RWPE2 (cell line): ENCODE data around the gene WDFY2.

Experiments used
- ATAC-seq: fragments of 200-7000 bp; cut with Tn5 transposase; 3 replicates; pipeline ENCODE4 v1.9.1; 2021; ENCODE audit warnings: low read depth
- DNase-seq: peaks from one replicate; pipeline ENCODE4 v3.0.0-alpha.2; 2020; ENCODE audit warnings: low spot score
- H3K27ac ChIP-seq: fragments of 450-650 bp; 2 replicates; pipeline ENCODE4 v1.5.1; 2017; ENCODE audit warnings: mild to moderate bottlenecking; ENCODE audit not compliant: poor library complexity, severe bottlenecking
- H3K27me3 ChIP-seq: fragments of 250-450 bp; sonication (Bioruptor Pico); 2 replicates; pipeline ENCODE4 v1.5.1; 2021; ENCODE audit warnings: mild to moderate bottlenecking, moderate library complexity; ENCODE audit not compliant: insufficient read depth, poor library complexity, severe bottlenecking
- H3K36me3 ChIP-seq: fragments of 250-450 bp; sonication (Bioruptor Pico); 2 replicates; pipeline ENCODE4 v1.5.1; 2020; ENCODE audit warnings: low read depth, mild to moderate bottlenecking, moderate library complexity
- H3K4me1 ChIP-seq: fragments of 250-450 bp; sonication (Bioruptor Pico); 2 replicates; pipeline ENCODE4 v1.5.1; 2021; ENCODE audit warnings: mild to moderate bottlenecking, moderate library complexity; ENCODE audit not compliant: insufficient read depth, poor library complexity, severe bottlenecking
- H3K4me3 ChIP-seq: fragments of 250-450 bp; sonication (Bioruptor Pico); 2 replicates; pipeline ENCODE4 v1.5.1; 2021; ENCODE audit warnings: mild to moderate bottlenecking, moderate library complexity; ENCODE audit not compliant: severe bottlenecking
- H3K9me3 ChIP-seq: fragments of 250-450 bp; sonication (Bioruptor Pico); 2 replicates; pipeline ENCODE4 v1.5.1; 2021; ENCODE audit warnings: mild to moderate bottlenecking, moderate library complexity; ENCODE audit not compliant: severe bottlenecking
- TF ChIP-seq, protein P1 (sequence below): fragments of 450-650 bp; IDR thresholded peaks from one replicate; pipeline ENCODE4 v1.5.1; 2017; ENCODE audit warnings: mild to moderate bottlenecking, moderate library complexity; ENCODE audit not compliant: poor library complexity, severe bottlenecking

The WDFY2 gene

DNA sequence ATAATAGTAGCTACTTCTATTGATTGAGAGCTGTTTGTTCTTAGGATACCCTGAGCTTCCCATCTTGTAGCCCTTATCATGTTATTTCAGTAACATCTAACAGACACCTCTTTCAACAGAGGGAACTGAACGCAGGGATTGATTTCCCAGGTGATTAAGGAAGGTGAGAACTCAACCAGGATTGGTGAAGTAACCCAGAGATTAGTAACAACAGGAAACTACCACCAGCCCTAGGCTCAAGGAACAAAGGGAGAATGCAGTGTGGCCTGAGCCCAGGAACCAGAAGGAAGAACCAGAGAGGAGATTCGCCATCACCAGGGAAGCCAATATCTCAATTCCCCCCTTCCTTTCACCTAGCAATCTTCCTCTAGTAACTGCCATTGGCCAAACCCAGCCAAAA lies 211.2 kb downstream of the WDFY2 start:
- DNase-seq, result no peak
- no peaks in the 10 kb centered on the region for H3K9me3 ChIP-seq
- TF ChIP-seq, protein P1, sequence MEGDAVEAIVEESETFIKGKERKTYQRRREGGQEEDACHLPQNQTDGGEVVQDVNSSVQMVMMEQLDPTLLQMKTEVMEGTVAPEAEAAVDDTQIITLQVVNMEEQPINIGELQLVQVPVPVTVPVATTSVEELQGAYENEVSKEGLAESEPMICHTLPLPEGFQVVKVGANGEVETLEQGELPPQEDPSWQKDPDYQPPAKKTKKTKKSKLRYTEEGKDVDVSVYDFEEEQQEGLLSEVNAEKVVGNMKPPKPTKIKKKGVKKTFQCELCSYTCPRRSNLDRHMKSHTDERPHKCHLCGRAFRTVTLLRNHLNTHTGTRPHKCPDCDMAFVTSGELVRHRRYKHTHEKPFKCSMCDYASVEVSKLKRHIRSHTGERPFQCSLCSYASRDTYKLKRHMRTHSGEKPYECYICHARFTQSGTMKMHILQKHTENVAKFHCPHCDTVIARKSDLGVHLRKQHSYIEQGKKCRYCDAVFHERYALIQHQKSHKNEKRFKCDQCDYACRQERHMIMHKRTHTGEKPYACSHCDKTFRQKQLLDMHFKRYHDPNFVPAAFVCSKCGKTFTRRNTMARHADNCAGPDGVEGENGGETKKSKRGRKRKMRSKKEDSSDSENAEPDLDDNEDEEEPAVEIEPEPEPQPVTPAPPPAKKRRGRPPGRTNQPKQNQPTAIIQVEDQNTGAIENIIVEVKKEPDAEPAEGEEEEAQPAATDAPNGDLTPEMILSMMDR, result no peak
- no peak overlapping the region for H3K27ac ChIP-seq
- no peaks in the 10 kb centered on the region for H3K36me3 ChIP-seq
- peaks cover 7% of the 10 kb centered on the region for H3K4me1 ChIP-seq
- H3K27me3 ChIP-seq, result no peaks in the 10 kb centered on the region
- ATAC-seq, result no peak
- no peak overlapping the region for H3K4me3 ChIP-seq

DNA sequence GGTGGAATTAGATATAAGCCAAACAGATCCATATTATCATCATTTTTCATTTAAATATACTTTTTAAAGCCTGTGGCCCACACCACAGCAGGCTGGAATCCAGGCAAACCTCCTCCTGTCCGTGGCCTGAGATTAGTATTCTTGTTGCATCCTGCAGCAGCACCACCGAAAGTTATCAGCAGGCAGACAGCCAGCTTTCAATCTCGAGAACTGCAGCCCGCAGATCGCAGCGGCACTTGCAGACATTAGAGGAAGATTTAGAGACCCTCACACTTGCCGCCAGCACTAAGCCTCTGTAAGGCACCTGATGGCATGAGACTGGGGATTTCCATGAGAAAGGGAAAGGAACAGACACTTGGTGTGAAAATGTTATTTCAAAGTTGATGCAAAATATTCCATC lies 212.3 kb downstream of the WDFY2 start:
- H3K27ac ChIP-seq, result no peak overlapping the region
- H3K27me3 ChIP-seq, result no peaks in the 10 kb centered on the region
- no peaks in the 10 kb centered on the region for H3K36me3 ChIP-seq
- ATAC-seq (no peak), DNase-seq (no peak)
- no peak overlapping the region for H3K4me3 ChIP-seq
- no peaks in the 10 kb centered on the region for H3K9me3 ChIP-seq
- peaks cover 8% of the 10 kb centered on the region for H3K4me1 ChIP-seq
- TF ChIP-seq, protein P1, result no peak

DNA sequence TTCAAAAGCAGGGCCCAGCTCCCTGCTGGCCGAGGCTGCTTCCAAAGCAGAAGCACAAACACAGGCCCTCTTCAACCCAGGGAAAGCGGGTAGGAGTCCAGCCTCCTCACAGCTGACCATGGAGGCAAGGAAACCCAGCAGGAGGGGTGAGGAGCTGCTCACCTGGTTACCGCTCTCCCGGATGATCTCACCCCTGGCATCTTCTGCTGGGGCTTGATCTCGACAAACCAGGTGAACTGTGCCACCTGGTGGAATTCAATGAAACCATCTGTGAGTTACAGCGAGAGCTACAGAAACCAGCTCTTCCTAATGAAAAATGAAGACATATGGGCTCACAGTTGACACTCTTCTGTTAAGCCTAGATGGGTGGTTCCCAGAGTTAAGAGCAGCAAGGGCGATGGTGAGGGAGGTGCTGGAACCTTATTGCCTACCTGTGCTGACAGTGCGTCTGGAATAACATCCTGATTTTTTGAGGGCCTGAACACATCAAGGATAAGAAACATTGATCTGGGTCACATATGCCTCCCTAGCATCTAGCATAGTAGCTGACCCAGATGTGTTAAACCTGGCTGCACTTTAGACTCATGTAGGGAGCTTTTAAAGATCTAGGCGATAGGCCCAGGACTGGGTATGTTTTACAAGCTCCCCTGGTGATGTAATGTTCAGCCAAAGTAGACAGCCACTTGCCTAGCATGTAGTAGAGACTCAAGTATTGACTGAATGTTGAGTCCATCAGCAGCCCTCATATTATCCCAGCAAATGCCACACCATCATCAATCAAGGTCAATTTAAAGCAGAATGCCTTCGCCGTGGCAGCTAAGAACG lies 213.6 kb downstream of the WDFY2 start:
- Histone ChIP-seq H3K4me3 (no peak overlapping the region), H3K9me3 (no peaks in the 10 kb centered on the region), H3K27ac (no peak overlapping the region), H3K4me1 (peaks cover 21% of the 10 kb centered on the region), H3K27me3 (no peaks in the 10 kb centered on the region), H3K36me3 (no peaks in the 10 kb centered on the region)
- ATAC-seq (peak; percentile 73), DNase-seq (no peak)
- TF ChIP-seq, protein P1, result peak; percentile 73

DNA sequence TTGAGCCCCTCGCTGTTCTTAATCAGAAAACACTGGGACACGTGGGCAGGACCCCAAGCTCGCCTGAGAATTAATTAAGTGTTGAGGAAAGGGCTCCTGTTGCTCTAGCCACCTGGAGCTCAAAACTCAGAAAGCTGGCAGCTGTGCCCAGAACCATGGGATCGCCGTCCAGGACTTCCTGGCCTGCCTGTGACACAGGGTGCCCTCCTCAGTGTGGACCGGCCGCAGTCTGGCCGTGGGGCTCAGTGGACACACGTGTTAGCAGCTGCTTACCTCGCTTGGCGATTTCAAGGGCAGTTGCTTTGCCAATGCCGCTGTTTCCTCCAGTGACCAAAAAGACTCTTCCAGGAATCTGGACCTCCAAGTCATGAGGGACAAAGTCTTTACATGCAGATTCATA lies 215.0 kb downstream of the WDFY2 start:
- no peak for ATAC-seq
- TF ChIP-seq, protein P1, result no peak
- Histone ChIP-seq H3K9me3 (no peaks in the 10 kb centered on the region), H3K4me3 (no peak overlapping the region), H3K27ac (no peak overlapping the region), H3K4me1 (peaks cover 21% of the 10 kb centered on the region), H3K36me3 (no peaks in the 10 kb centered on the region), H3K27me3 (no peaks in the 10 kb centered on the region)
- no peak for DNase-seq

DNA sequence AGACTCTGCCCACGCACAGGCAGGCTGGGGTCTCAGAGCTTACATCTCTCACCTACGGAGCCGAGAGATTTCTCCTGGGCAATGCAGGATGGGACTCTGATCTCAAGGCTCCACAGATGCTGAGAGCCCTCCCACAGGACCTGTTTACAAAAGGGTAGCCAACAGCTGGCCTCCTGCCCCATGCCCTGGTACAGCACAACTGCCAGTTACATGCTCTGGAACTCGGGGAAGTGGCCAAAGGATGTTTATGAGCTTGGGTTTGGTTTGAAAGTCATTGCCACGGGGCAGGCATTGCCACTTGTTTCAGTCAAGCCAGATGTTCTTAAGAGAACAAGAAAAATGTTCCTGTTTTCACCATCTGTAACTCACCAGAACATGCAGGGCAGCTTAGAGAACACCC lies 216.2 kb downstream of the WDFY2 start:
- TF ChIP-seq, protein P1, result no peak
- Histone ChIP-seq H3K4me1 (peaks cover 21% of the 10 kb centered on the region), H3K36me3 (no peaks in the 10 kb centered on the region), H3K9me3 (no peaks in the 10 kb centered on the region), H3K27me3 (no peaks in the 10 kb centered on the region), H3K4me3 (no peak overlapping the region), H3K27ac (no peak overlapping the region)
- DNase-seq, result no peak
- no peak for ATAC-seq
